ENCODE measurements around the gene C9orf85. TPM values are rescaled to one million over a fixed set of nuclear protein-coding genes. Genes with fewer than 3 reads are reported as not detected.

C9orf85 gene
- total and polyA plus RNA-seq, 2 of the 8 experiments (the other 6 are each of a cell fraction or from before 2014, with no cell fraction given), result 6.3 to 14.5 TPM

GRCh38 chr9:71986900-71987299 is 75.5 kb downstream of the C9orf85 start:
- no peaks in the 10 kb centered on the region for H3K9me3 ChIP-seq (ENCODE audit: insufficient read depth in 2 of 2, low read depth in 1 of 2, low read length in 1 of 2)
- H3K79me2 ChIP-seq (ENCODE audit: control insufficient read depth in 1 of 2, insufficient read depth in 2 of 2, low read length in 2 of 2), result no peaks in the 10 kb centered on the region
- H3K4me2 ChIP-seq (ENCODE audit: insufficient read depth in 1 of 2, low read depth in 2 of 2, low read length in 2 of 2), result no peak overlapping the region
- no peaks in the 10 kb centered on the region for H4K20me1 ChIP-seq (replicated peaks in 1 of 2; ENCODE audit: control insufficient read depth in 1 of 2, insufficient read depth in 2 of 2, low read length in 2 of 2)
- H3K56ac ChIP-seq (replicated peaks; ENCODE audit: insufficient read length, low read depth, low read length), result no peak overlapping the region
- no peak overlapping the region for H3K18ac ChIP-seq (ENCODE audit: extremely low read depth, low read length)
- no peak overlapping the region for H4K91ac ChIP-seq (replicated peaks; ENCODE audit: insufficient read length, low read length)
- H4K5ac ChIP-seq (ENCODE audit: insufficient read length, low read depth, low read length), result no peak overlapping the region
- DNase-seq (ENCODE audit: low read depth in 1 of 2, low spot score in 2 of 2), result peak in 1 of 2 experiments; percentile 0
- no peaks in the 10 kb centered on the region for H3K79me1 ChIP-seq (ENCODE audit: low read depth, low read length)
- H2BK5ac ChIP-seq (ENCODE audit: low read depth, low read length), result no peak overlapping the region
- H3K4me1 ChIP-seq (replicated peaks in 1 of 4; ENCODE audit: control insufficient read depth in 3 of 4, insufficient read depth in 4 of 4, low read length in 3 of 4), result peaks cover 0 to 12% (median 6%) of the 10 kb centered on the region in 4 experiments
- H2BK15ac ChIP-seq (ENCODE audit: low read length), result no peak overlapping the region
- ChIA-PET CTCF (ENCODE audit: partially characterized antibody) (interaction anchor here (0.6 to 2.1 kb wide), 9 partner anchors 10 to 260 kb away, joined by 3 to 27 read pairs (median 4); no protein-coding TSS in a partner anchor), POLR2A (ENCODE audit: partially characterized antibody) (interaction anchor here (1.2 kb wide), 1 partner anchor 21 kb away, joined by 6 read pairs; no protein-coding TSS in a partner anchor)
- H3K23me2 ChIP-seq (ENCODE audit: low read depth, low read length), result no peaks in the 10 kb centered on the region
- H3K27ac ChIP-seq (ENCODE audit: low read depth, low read length), result no peak overlapping the region
- no peak overlapping the region for H4K8ac ChIP-seq (ENCODE audit: extremely low read depth, insufficient read depth, low read length)
- no peak overlapping the region for H3K4me3 ChIP-seq (ENCODE audit: extremely low read depth in 1 of 4, insufficient read depth in 2 of 4, low read depth in 3 of 4, low read length in 4 of 4)
- FAIRE-seq, result no peak
- H2BK12ac ChIP-seq (ENCODE audit: low read depth, low read length), result no peak overlapping the region
- H3K27me3 ChIP-seq (replicated peaks in 1 of 4; ENCODE audit: control insufficient read depth in 3 of 4, extremely low read depth in 1 of 4, insufficient read depth in 3 of 4, low read length in 3 of 4), result no peaks in the 10 kb centered on the region
- no peak overlapping the region for H2BK120ac ChIP-seq (replicated peaks; ENCODE audit: low read depth, low read length)
- H3K9ac ChIP-seq (replicated peaks in 1 of 4; ENCODE audit: extremely low read depth in 1 of 4, low read depth in 3 of 4, low read length in 3 of 4), result no peak overlapping the region
- no peaks in the 10 kb centered on the region for H3K36me3 ChIP-seq (ENCODE audit: control insufficient read depth in 2 of 4, insufficient read depth in 4 of 4, low read length in 3 of 4)
- no peak overlapping the region for H2AK5ac ChIP-seq (ENCODE audit: low read depth, low read length)
- H3K23ac ChIP-seq (ENCODE audit: insufficient read length), result no peak overlapping the region
- H3K4ac ChIP-seq (replicated peaks; ENCODE audit: insufficient read length, low read depth, low read length), result no peak overlapping the region
- no peak overlapping the region for H3K14ac ChIP-seq (ENCODE audit: insufficient read length)
- H2AFZ ChIP-seq (ENCODE audit: low read length), result no peak overlapping the region
- no peak overlapping the region for H2BK20ac ChIP-seq (ENCODE audit: low read length)
- 88% methylated on average over 3 of the region's 3 CpGs; no CpG with 5 or more reads in 1 of the 2 experiments for WGBS, 2 experiments (ENCODE audit: extremely low coverage in 1 of 2, insufficient coverage in 1 of 2, insufficient read length in 1 of 2, insufficient replicate concordance in 2 of 2, low coverage in 1 of 2, low lambda C conversion rate in 2 of 2, missing lambda C conversion rate in 1 of 2)
- TF ChIP-seq HDAC2 (IDR thresholded peaks at IDR 0.05; ENCODE audit: borderline replicate concordance in 1 of 2, low read depth in 2 of 2, low read length in 2 of 2) (no peak), TAF7 (optimal IDR thresholded peaks at IDR 0.05; ENCODE audit: borderline replicate concordance, low read depth, low read length) (no peak), KDM1A (IDR thresholded peaks at IDR 0.05; ENCODE audit: borderline replicate concordance, low read length) (no peak), EZH2 (IDR thresholded peaks at IDR 0.05; ENCODE audit: low read depth, low read length, severe bottlenecking) (no peak), TCF12 (IDR thresholded peaks at IDR 0.05; ENCODE audit: low read depth, low read length) (no peak), JUN (IDR thresholded peaks at IDR 0.05; ENCODE audit: low read depth, low read length) (no peak), RXRA (IDR thresholded peaks at IDR 0.05; ENCODE audit: insufficient read depth, low read depth, low read length) (no peak), GTF2F1 (IDR thresholded peaks at IDR 0.05; ENCODE audit: borderline replicate concordance, low read depth, low read length) (no peak), CHD2 (IDR thresholded peaks at IDR 0.05; ENCODE audit: low read length) (no peak), POLR2AphosphoS5 (IDR thresholded peaks at IDR 0.05; ENCODE audit: low read depth, low read length) (no peak), RFX5 (IDR thresholded peaks at IDR 0.05; ENCODE audit: borderline replicate concordance, low read depth, low read length) (no peak), MAX (IDR thresholded peaks at IDR 0.05) (no peak), NANOG (IDR thresholded peaks at IDR 0.05; ENCODE audit: insufficient read depth, low read depth, low read length, poor library complexity, severe bottlenecking) (no peak), ZNF274 (IDR thresholded peaks at IDR 0.05; ENCODE audit: borderline replicate concordance, extremely low read depth, low read length) (no peak)
